HepG2 (cell line): ENCODE data around the gene TASOR2. TPM values are rescaled to one million over a fixed set of nuclear protein-coding genes. Genes with fewer than 3 reads are reported as not detected.
A peak's percentile ranks its signal among the peaks of the same experiment; 100 is the strongest.

Source experiments
- IKZF4 ChIP-seq: sonication (generic); formaldehyde crosslinking; IDR thresholded peaks from 2 replicates; pipeline ENCODE4 v1.5.1; 2020; ENCODE audit warnings: borderline replicate concordance, mild to moderate bottlenecking, low read depth, missing genetic modification reagents; ENCODE audit errors: not compliant biosample characterization
- JUNB ChIP-seq: sonication (generic); formaldehyde crosslinking; IDR thresholded peaks from 2 replicates; pipeline ENCODE4 v1.8.0; 2022; ENCODE audit warnings: missing genetic modification reagents, mild to moderate bottlenecking, borderline replicate concordance
- MIXL1 ChIP-seq: IDR thresholded peaks from 2 replicates; pipeline ENCODE4 v1.6.1; 2016
- MYNN ChIP-seq: sonication (generic); formaldehyde crosslinking; IDR thresholded peaks from 2 replicates; pipeline ENCODE4 v1.4.0; 2020; ENCODE audit warnings: mild to moderate bottlenecking, low read depth, missing genetic modification reagents
- RFXAP ChIP-seq: sonication (generic); formaldehyde crosslinking; IDR thresholded peaks from 2 replicates; pipeline ENCODE4 v1.4.0; 2020; ENCODE audit warnings: missing genetic modification reagents, borderline replicate concordance
- SP140L ChIP-seq: sonication (generic); formaldehyde crosslinking; IDR thresholded peaks from 2 replicates; pipeline ENCODE4 v1.4.0; 2020; ENCODE audit warnings: missing genetic modification reagents, borderline replicate concordance
- SSRP1 ChIP-seq: IDR thresholded peaks from 2 replicates; pipeline ENCODE4 v1.6.1; 2016; ENCODE audit warnings: control low read depth
- TMF1 ChIP-seq: sonication (generic); formaldehyde crosslinking; IDR thresholded peaks from 2 replicates; pipeline ENCODE4 v1.8.1; 2022; ENCODE audit warnings: low read depth, missing genetic modification reagents
- XBP1 ChIP-seq: sonication (generic); formaldehyde crosslinking; IDR thresholded peaks from 2 replicates; pipeline ENCODE4 v1.5.0; 2020; ENCODE audit warnings: missing genetic modification reagents
- YEATS4 ChIP-seq: sonication (generic); formaldehyde crosslinking; IDR thresholded peaks from 2 replicates; pipeline ENCODE4 v1.4.0; 2020; ENCODE audit warnings: missing genetic modification reagents, borderline replicate concordance
- ZNF224 ChIP-seq: sonication (generic); formaldehyde crosslinking; IDR thresholded peaks from 2 replicates; pipeline ENCODE4 v1.5.0; 2020; ENCODE audit warnings: mild to moderate bottlenecking, missing genetic modification reagents
- ZNF30 ChIP-seq: sonication (generic); formaldehyde crosslinking; IDR thresholded peaks from 2 replicates; pipeline ENCODE4 v1.5.0; 2020; ENCODE audit warnings: mild to moderate bottlenecking, missing genetic modification reagents
- ZNF83 ChIP-seq: sonication (generic); formaldehyde crosslinking; IDR thresholded peaks from 2 replicates; pipeline ENCODE4 v1.4.0; 2020; ENCODE audit warnings: missing genetic modification reagents, mild to moderate bottlenecking, borderline replicate concordance
- polyA plus RNA-seq, 8 experiments: library from polyadenylated mRNA; depleted of rRNA in 3 of 8; stranded (reverse) in 7 of 8; unstranded in 1 of 8; fragments of >200 nt; fragmentation: Illumina TruSeq in 4 of 8; extraction: Trizol in 4 of 8; gene quantifications; 2 replicates each; pipeline versions ENCODE4 v1.2.1 to v1.2.3, GENCODE V29; 2011 to 2016; ENCODE audit warnings: low read depth in 4 of 8, missing spikeins in 1 of 8, mixed read lengths in 1 of 8; ENCODE audit not compliant: insufficient read depth in 1 of 8
- total RNA-seq, 5 experiments: library from RNA; depleted of rRNA; stranded (reverse); fragments of >200 nt; fragmentation: Illumina TruSeq; extraction: Trizol; gene quantifications; 2 replicates each; pipeline ENCODE4 v1.2.3, GENCODE V29; 2016; ENCODE audit warnings: low read depth in 1 of 5
- TF ChIP-seq, protein P1 (sequence below): sonication (generic); formaldehyde crosslinking; IDR thresholded peaks from 2 replicates; pipeline ENCODE4 v1.8.0; 2023; ENCODE audit warnings: mild to moderate bottlenecking, missing genetic modification reagents
- TF ChIP-seq, protein P2 (sequence below): sonication (generic); formaldehyde crosslinking; IDR thresholded peaks from 2 replicates; pipeline ENCODE4 v1.5.1; 2020; ENCODE audit warnings: mild to moderate bottlenecking, missing genetic modification reagents, moderate library complexity
- TF ChIP-seq, protein P3 (sequence below): fragments of 450-650 bp; IDR thresholded peaks from 2 replicates; pipeline ENCODE4 v1.6.1; 2016
- TF ChIP-seq, protein P4 (sequence below): sonication (generic); formaldehyde crosslinking; IDR thresholded peaks from 2 replicates; pipeline ENCODE4 v1.4.0; 2020; ENCODE audit warnings: low read depth, missing genetic modification reagents
- TF ChIP-seq, protein P5 (sequence below): IDR thresholded peaks from 2 replicates; pipeline ENCODE4 v1.6.1; 2016; ENCODE audit warnings: mild to moderate bottlenecking, missing biosample characterization, missing genetic modification reagents

The TASOR2 gene
- total and polyA plus RNA-seq, 2 of the 13 experiments (the other 11 are each of a cell fraction or from before 2014, with no cell fraction given), result 24.2 to 55.3 TPM

DNA sequence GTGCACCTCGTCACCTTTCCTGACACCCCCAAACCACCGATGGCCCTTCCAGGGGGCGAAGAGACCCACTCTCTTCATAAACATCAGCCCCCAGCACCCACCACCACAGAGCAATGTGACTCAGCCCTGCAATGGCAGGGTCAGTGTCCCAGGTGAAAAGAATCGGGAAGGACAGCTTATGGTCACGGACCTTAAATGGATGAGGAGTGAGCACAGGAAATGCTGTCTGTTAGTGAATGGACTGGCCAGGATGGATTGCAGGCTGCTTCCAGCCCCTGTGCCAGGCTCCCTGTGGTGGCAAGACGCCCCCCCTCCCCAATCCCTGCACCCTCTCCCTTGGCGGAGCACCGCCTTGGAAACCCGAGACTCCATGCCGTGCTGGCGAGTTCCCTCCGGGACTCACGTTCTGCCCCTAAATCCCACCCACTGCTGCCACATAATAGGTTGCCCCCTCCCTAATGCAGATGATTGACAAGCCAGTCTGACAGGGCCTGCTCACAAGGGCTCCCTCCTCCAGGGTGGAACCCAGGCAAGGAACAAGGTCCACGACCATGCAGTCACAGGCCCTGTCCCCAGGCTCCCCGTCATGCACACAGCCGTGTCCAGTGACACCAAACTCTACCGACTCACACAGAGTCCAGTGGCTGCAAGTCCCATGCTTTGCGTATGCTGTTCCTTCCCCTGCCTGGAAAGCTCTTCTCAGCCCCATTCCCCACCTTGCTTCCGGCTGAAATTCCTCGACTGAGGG lies 25.6 kb upstream of the TASOR2 start (continued):
- TF ChIP-seq IKZF4 (CRISPR knock-in tag) (no peak), ZNF83 (CRISPR knock-in tag) (no peak; the same call in 1 of the 2 replicates), YEATS4 (peak; percentile 40; the same call in 1 of the 2 replicates), ZNF224 (CRISPR knock-in tag) (peak; percentile 1; the same call in 1 of the 2 replicates), MIXL1 (CRISPR knock-in tag) (peak; percentile 52; the same call in 1 of the 2 replicates), XBP1 (CRISPR knock-in tag) (no peak), JUNB (CRISPR knock-in tag) (no peak), SSRP1 (CRISPR knock-in tag) (no peak), ZNF30 (CRISPR knock-in tag) (no peak), RFXAP (CRISPR knock-in tag) (no peak), MYNN (CRISPR knock-in tag) (no peak), SP140L (CRISPR knock-in tag) (no peak), TMF1 (no peak)
- TF ChIP-seq, protein P1, sequence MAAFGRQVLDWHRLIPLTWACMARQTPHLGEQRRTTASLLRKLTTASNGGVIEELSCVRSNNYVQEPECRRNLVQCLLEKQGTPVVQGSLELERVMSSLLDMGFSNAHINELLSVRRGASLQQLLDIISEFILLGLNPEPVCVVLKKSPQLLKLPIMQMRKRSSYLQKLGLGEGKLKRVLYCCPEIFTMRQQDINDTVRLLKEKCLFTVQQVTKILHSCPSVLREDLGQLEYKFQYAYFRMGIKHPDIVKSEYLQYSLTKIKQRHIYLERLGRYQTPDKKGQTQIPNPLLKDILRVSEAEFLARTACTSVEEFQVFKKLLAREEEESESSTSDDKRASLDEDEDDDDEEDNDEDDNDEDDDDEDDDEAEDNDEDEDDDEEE (CRISPR knock-in tag), result no peak
- TF ChIP-seq, protein P2, sequence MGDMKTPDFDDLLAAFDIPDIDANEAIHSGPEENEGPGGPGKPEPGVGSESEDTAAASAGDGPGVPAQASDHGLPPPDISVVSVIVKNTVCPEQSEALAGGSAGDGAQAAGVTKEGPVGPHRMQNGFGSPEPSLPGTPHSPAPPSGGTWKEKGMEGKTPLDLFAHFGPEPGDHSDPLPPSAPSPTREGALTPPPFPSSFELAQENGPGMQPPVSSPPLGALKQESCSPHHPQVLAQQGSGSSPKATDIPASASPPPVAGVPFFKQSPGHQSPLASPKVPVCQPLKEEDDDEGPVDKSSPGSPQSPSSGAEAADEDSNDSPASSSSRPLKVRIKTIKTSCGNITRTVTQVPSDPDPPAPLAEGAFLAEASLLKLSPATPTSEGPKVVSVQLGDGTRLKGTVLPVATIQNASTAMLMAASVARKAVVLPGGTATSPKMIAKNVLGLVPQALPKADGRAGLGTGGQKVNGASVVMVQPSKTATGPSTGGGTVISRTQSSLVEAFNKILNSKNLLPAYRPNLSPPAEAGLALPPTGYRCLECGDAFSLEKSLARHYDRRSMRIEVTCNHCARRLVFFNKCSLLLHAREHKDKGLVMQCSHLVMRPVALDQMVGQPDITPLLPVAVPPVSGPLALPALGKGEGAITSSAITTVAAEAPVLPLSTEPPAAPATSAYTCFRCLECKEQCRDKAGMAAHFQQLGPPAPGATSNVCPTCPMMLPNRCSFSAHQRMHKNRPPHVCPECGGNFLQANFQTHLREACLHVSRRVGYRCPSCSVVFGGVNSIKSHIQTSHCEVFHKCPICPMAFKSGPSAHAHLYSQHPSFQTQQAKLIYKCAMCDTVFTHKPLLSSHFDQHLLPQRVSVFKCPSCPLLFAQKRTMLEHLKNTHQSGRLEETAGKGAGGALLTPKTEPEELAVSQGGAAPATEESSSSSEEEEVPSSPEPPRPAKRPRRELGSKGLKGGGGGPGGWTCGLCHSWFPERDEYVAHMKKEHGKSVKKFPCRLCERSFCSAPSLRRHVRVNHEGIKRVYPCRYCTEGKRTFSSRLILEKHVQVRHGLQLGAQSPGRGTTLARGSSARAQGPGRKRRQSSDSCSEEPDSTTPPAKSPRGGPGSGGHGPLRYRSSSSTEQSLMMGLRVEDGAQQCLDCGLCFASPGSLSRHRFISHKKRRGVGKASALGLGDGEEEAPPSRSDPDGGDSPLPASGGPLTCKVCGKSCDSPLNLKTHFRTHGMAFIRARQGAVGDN (CRISPR knock-in tag), result peak; percentile 79
- TF ChIP-seq, protein P3, sequence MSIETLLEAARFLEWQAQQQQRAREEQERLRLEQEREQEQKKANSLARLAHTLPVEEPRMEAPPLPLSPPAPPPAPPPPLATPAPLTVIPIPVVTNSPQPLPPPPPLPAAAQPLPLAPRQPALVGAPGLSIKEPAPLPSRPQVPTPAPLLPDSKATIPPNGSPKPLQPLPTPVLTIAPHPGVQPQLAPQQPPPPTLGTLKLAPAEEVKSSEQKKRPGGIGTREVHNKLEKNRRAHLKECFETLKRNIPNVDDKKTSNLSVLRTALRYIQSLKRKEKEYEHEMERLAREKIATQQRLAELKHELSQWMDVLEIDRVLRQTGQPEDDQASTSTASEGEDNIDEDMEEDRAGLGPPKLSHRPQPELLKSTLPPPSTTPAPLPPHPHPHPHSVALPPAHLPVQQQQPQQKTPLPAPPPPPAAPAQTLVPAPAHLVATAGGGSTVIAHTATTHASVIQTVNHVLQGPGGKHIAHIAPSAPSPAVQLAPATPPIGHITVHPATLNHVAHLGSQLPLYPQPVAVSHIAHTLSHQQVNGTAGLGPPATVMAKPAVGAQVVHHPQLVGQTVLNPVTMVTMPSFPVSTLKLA, result peak; percentile 31
- TF ChIP-seq, protein P4, sequence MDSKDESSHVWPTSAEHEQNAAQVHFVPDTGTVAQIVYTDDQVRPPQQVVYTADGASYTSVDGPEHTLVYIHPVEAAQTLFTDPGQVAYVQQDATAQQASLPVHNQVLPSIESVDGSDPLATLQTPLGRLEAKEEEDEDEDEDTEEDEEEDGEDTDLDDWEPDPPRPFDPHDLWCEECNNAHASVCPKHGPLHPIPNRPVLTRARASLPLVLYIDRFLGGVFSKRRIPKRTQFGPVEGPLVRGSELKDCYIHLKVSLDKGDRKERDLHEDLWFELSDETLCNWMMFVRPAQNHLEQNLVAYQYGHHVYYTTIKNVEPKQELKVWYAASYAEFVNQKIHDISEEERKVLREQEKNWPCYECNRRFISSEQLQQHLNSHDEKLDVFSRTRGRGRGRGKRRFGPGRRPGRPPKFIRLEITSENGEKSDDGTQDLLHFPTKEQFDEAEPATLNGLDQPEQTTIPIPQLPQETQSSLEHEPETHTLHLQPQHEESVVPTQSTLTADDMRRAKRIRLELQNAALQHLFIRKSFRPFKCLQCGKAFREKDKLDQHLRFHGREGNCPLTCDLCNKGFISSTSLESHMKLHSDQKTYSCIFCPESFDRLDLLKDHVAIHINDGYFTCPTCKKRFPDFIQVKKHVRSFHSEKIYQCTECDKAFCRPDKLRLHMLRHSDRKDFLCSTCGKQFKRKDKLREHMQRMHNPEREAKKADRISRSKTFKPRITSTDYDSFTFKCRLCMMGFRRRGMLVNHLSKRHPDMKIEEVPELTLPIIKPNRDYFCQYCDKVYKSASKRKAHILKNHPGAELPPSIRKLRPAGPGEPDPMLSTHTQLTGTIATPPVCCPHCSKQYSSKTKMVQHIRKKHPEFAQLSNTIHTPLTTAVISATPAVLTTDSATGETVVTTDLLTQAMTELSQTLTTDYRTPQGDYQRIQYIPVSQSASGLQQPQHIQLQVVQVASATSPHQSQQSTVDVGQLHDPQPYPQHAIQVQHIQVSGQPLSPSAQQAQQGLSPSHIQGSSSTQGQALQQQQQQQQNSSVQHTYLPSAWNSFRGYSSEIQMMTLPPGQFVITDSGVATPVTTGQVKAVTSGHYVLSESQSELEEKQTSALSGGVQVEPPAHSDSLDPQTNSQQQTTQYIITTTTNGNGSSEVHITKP (CRISPR knock-in tag), result 0 out of 2 replicates have a peak, but pooled peaks have one; percentile 13
- TF ChIP-seq, protein P5, sequence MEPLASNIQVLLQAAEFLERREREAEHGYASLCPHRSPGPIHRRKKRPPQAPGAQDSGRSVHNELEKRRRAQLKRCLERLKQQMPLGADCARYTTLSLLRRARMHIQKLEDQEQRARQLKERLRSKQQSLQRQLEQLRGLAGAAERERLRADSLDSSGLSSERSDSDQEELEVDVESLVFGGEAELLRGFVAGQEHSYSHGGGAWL (CRISPR knock-in tag), result no peak
